Duodenal mucosa (tissue), 2 donors: Measurements from ENCODE around the gene TLE2.

ENCODE experiments used
- H3K27ac ChIP-seq: one replicate; pipeline ENCODE4 v1.7.0; 2013; ENCODE audit warnings: low read depth, low read length
- H3K27me3 ChIP-seq, 2 donors: one replicate each; pipeline ENCODE4 v1.7.0; 2013; ENCODE audit warnings: low read length in 2 of 2, control low read depth in 1 of 2; ENCODE audit not compliant: insufficient read depth in 2 of 2, control insufficient read depth in 1 of 2
- H3K36me3 ChIP-seq, 2 donors: one replicate each; pipeline ENCODE4 v1.7.0; 2013; ENCODE audit warnings: low read length in 2 of 2, control low read depth in 1 of 2; ENCODE audit not compliant: insufficient read depth in 2 of 2, control insufficient read depth in 1 of 2
- H3K4me1 ChIP-seq, 2 donors: one replicate each; pipeline ENCODE4 v1.7.0; 2013; ENCODE audit warnings: low read length in 2 of 2, control low read depth in 1 of 2; ENCODE audit not compliant: insufficient read depth in 2 of 2, control insufficient read depth in 1 of 2
- H3K4me3 ChIP-seq, 2 donors: one replicate each; pipeline ENCODE4 v1.7.0; 2013; ENCODE audit warnings: low read length in 2 of 2, low read depth in 1 of 2
- H3K9ac ChIP-seq, 2 donors: one replicate each; pipeline ENCODE4 v1.7.0; 2013; ENCODE audit warnings: low read length in 2 of 2, low read depth in 1 of 2
- H3K9me3 ChIP-seq, 2 donors: one replicate each; pipeline ENCODE4 v1.7.0; 2013; ENCODE audit warnings: low read length in 2 of 2, control low read depth in 1 of 2; ENCODE audit not compliant: control insufficient read depth in 1 of 2

Gene TLE2

DNA sequence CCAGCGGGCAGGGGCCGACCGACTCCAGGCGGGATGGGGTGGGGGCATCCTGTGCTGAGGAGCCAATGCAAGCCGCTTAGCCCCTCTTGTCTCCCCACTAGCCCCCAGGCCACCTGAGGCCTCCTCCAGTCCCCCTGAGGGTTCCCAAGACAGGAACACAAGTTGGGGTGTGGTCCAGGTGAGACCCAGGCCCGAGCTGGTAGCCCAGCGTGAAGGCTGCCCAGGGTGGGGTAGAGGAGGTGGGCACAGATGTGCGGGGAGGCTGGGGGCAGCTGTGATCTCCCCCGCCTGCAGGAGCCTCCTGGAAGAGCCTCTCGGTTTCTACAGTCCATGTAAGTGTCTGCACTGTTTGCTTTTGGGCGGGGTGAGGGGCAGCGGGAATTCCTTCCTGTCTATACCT, 41.3 kb downstream of the TLE2 start:
- Histone ChIP-seq H3K4me3 (no peak overlapping the region), H3K4me1 (peaks cover 6 to 13% of the 10 kb centered on the region in 2 donors), H3K9ac (no peak overlapping the region), H3K27ac (no peak overlapping the region), H3K9me3 (no peaks in the 10 kb centered on the region), H3K36me3 (no peaks in the 10 kb centered on the region), H3K27me3 (peaks cover 9 to 12% of the 10 kb centered on the region in 2 donors)

- peaks cover 6 to 13% of the 10 kb centered on the region in 2 donors for H3K4me1 ChIP-seq
- no peak overlapping the region for H3K27ac ChIP-seq
- no peaks in the 10 kb centered on the region for H3K9me3 ChIP-seq
- peaks cover 12 to 13% of the 10 kb centered on the region in 2 donors for H3K27me3 ChIP-seq
- H3K4me3 ChIP-seq: no peak overlapping the region
- H3K36me3 ChIP-seq: no peaks in the 10 kb centered on the region
- no peak overlapping the region for H3K9ac ChIP-seq
These were observed 42.0 kb downstream of the TLE2 start for GRCh38 chr19:2986951-2987524.

- Histone ChIP-seq H3K27ac (no peak overlapping the region), H3K9ac (no peak overlapping the region), H3K4me1 (peaks cover 6 to 13% of the 10 kb centered on the region in 2 donors), H3K36me3 (no peaks in the 10 kb centered on the region), H3K9me3 (no peaks in the 10 kb centered on the region), H3K27me3 (peaks cover 12 to 13% of the 10 kb centered on the region in 2 donors), H3K4me3 (peak overlapping the region; percentile 20 to 53)
These were observed 44.9 kb downstream of the TLE2 start for GRCh38 chr19:2984215-2984528.

DNA sequence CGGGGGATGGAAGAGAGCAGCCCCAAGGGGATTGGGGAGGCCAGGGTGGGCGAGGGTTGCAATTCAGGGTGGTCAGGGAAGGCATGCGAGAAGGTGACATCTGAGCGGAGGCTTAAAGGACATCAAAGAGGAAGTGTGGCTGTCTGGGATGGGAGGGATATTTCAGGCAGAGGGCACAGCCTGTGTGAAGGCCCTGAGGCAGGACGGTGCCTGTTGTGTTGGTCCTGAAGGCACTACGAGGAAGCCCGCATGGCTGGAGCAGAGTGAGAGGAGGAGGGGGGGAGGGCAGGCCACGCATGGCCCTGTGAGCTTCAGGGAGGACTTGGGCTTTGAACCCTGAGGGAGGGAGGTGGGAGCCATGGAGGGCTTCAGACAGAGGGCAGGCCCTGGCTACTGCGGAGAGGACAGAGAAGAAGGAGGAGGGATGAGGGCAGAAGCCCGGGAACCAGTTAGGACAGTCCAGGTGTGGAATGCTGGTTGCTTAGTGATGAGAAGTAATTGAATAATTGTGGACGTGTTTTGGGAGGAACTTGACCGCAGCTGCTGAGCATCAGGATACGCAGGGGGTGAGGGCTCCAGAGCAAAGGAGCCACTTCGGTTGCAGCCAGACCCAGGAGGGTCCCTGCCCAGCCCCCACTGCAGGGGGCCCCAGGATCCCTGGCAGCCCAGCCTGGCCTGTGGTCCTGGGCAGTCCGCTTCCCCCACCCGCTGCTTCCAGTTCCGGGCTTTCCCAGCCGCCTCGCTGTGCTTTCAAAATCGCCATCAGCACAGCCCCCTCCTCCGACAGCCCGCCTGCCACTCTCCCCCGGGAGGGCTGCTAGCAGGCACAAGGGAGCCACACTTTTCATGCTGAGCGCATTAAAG, 45.5 kb downstream of the TLE2 start:
- no peaks in the 10 kb centered on the region for H3K9me3 ChIP-seq
- no peaks in the 10 kb centered on the region for H3K36me3 ChIP-seq
- H3K27me3 ChIP-seq: peaks cover 12 to 13% of the 10 kb centered on the region in 2 donors
- H3K4me3 ChIP-seq: peak overlapping the region; percentile 20 to 53
- H3K4me1 ChIP-seq: peaks cover 6 to 13% of the 10 kb centered on the region in 2 donors
- no peak overlapping the region for H3K9ac ChIP-seq
- peak overlapping the region; percentile 62 for H3K27ac ChIP-seq

GRCh38 chr19:2982983-2983350, 46.1 kb downstream of the TLE2 start:
- H3K9me3 ChIP-seq: no peaks in the 10 kb centered on the region
- peaks cover 8 to 15% of the 10 kb centered on the region in 2 donors for H3K4me1 ChIP-seq
- H3K27me3 ChIP-seq: peaks cover 12 to 13% of the 10 kb centered on the region in 2 donors
- peak overlapping the region; percentile 62 for H3K27ac ChIP-seq
- H3K4me3 ChIP-seq: no peak overlapping the region
- H3K9ac ChIP-seq: no peak overlapping the region
- H3K36me3 ChIP-seq: no peaks in the 10 kb centered on the region

GRCh38 chr19:2982561-2982960, 46.5 kb downstream of the TLE2 start:
- H3K36me3 ChIP-seq: no peaks in the 10 kb centered on the region
- peaks cover 12 to 13% of the 10 kb centered on the region in 2 donors for H3K27me3 ChIP-seq
- no peak overlapping the region for H3K9ac ChIP-seq
- H3K27ac ChIP-seq: peak overlapping the region; percentile 50
- H3K4me1 ChIP-seq: peaks cover 12 to 19% of the 10 kb centered on the region in 2 donors
- H3K9me3 ChIP-seq: no peaks in the 10 kb centered on the region
- no peak overlapping the region for H3K4me3 ChIP-seq

GRCh38 chr19:2981898-2982297, 47.2 kb downstream of the TLE2 start:
- Histone ChIP-seq H3K9me3 (no peaks in the 10 kb centered on the region), H3K27ac (no peak overlapping the region)

GRCh38 chr19:2978772-2979171, 50.3 kb downstream of the TLE2 start:
- no peak overlapping the region for H3K27ac ChIP-seq
- peaks cover 10 to 22% of the 10 kb centered on the region in 2 donors for H3K27me3 ChIP-seq
- H3K9ac ChIP-seq: no peak overlapping the region
- H3K36me3 ChIP-seq: no peaks in the 10 kb centered on the region
- H3K4me1 ChIP-seq: peaks cover 19 to 33% of the 10 kb centered on the region in 2 donors
- no peak overlapping the region for H3K4me3 ChIP-seq
- H3K9me3 ChIP-seq: no peaks in the 10 kb centered on the region

More at GRCh38 chr19:2981898-2982297, 47.2 kb downstream of the TLE2 start:
- Histone ChIP-seq H3K9ac (no peak overlapping the region), H3K4me3 (no peak overlapping the region), H3K27me3 (peaks cover 12 to 13% of the 10 kb centered on the region in 2 donors), H3K36me3 (no peaks in the 10 kb centered on the region), H3K4me1 (peaks cover 14 to 21% of the 10 kb centered on the region in 2 donors)

DNA sequence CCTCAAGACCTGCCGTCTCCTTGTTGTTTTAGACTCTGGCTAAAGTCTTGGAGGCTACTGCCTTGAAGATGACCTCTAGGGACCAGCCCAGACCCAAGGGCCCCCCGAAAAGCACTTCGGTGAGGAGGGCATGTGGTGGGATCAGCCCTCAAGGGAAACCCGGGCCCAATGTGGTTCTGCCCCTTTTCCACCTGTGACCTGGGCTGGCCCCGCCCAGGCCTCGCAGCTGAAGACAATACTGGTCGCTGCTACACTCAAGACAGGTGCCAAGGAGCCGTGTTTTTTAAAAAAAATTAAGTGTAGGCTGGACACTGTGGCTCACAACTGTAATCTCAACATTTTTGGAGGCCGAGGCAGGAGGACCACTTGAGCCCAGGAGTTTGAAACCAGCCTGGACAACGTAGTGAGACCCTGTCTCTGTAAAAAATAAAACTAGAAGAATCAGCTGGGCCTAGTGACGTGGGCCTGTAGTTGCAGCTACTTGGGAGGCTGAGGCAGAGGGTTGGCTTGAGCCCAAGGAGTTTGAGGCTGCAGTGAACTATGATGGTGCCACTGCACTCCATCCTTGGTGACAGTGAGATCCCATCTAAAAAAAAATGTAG, 50.8 kb downstream of the TLE2 start:
- H3K9ac ChIP-seq: no peak overlapping the region
- no peak overlapping the region for H3K27ac ChIP-seq
- no peak overlapping the region for H3K4me3 ChIP-seq
- peaks cover 15 to 28% of the 10 kb centered on the region in 2 donors for H3K4me1 ChIP-seq
- H3K27me3 ChIP-seq: peaks cover 5 to 17% of the 10 kb centered on the region in 2 donors
- H3K36me3 ChIP-seq: no peaks in the 10 kb centered on the region
- no peaks in the 10 kb centered on the region for H3K9me3 ChIP-seq

DNA sequence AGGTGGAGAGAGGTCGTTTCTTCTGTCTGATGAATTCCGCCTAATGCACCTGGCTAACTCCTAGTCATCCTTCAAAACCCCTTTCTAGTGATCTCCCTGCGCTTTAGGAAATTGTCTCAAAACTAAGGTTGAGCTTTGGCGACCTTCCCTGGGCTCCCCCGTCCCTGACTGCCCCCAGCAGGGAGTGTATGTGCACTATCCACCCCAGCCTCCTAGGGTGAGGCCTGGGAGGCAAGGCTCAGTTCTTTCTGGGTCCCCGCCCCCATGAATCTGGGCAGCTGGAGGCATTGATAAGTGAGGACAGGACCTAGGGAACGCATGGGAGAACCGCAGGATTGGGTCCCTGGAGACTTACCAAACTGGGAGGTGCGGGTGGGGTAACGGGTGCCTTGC, 51.3 kb downstream of the TLE2 start:
- no peaks in the 10 kb centered on the region for H3K9me3 ChIP-seq
- peaks cover 0 to 13% of the 10 kb centered on the region in 2 donors for H3K27me3 ChIP-seq
- peak overlapping the region in 1 of 2 donors; percentile 40 for H3K4me3 ChIP-seq
- H3K9ac ChIP-seq: no peak overlapping the region
- H3K4me1 ChIP-seq: peaks cover 13 to 26% of the 10 kb centered on the region in 2 donors
- H3K27ac ChIP-seq: no peak overlapping the region
- no peaks in the 10 kb centered on the region for H3K36me3 ChIP-seq
